Transverse colon (tissue), 4 donors: Measurements from ENCODE around the gene PIK3CD. TPM values are rescaled to one million over a fixed set of nuclear protein-coding genes. Genes with fewer than 3 reads are reported as not detected.

Experiments
- DNase-seq: peaks from one replicate; pipeline ENCODE4 v3.0.0-alpha.2; 2019
- H3K27ac ChIP-seq, 4 donors: fragments of 200-600 bp; sonication (generic); 2 replicates each; pipeline ENCODE4 v1.5.1; 2016 to 2018; ENCODE audit warnings: inconsistent platforms in 4 of 4
- H3K27me3 ChIP-seq: fragments of 200-600 bp; sonication (generic); 2 replicates; pipeline ENCODE4 v1.5.1; 2017; ENCODE audit warnings: inconsistent platforms
- H3K36me3 ChIP-seq, 4 donors: fragments of 200-600 bp; sonication (generic); 2 replicates each; pipeline ENCODE4 v1.5.1; 2017 to 2019; ENCODE audit warnings: inconsistent platforms in 4 of 4
- H3K4me1 ChIP-seq, 4 donors: fragments of 200-600 bp; sonication (generic); 2 replicates each; pipeline ENCODE4 v1.5.1; 2017 to 2020; ENCODE audit warnings: inconsistent platforms in 4 of 4
- H3K4me3 ChIP-seq, 4 donors: fragments of 200-600 bp; sonication (generic); 1 replicate in 1 of 4; 2 replicates in 3 of 4; pipeline versions ENCODE4 v1.5.1 to v1.6.1; 2017 to 2019; ENCODE audit warnings: inconsistent platforms in 4 of 4
- H3K9me3 ChIP-seq, 2 donors: fragments of 200-600 bp; sonication (generic); 2 replicates each; pipeline ENCODE4 v1.5.1; 2017 to 2019; ENCODE audit warnings: inconsistent platforms in 2 of 2
- CTCF ChIP-seq, 5 experiments: fragments of 200-600 bp in 3 of 5; fragments of 450-650 bp in 2 of 5; sonication (generic) in 3 of 5; IDR thresholded peaks; 1 replicate in 2 of 5; 2 replicates in 3 of 5; pipeline ENCODE4 v1.5.1; 2016 to 2017; ENCODE audit warnings: antibody characterized with exemption in 5 of 5, inconsistent platforms in 3 of 5, mild to moderate bottlenecking in 2 of 5, moderate library complexity in 1 of 5
- EP300 ChIP-seq: sonication (generic); formaldehyde crosslinking; IDR thresholded peaks from one replicate; pipeline ENCODE4 v1.6.1; 2017; ENCODE audit warnings: antibody characterized with exemption, low read depth
- POLR2A ChIP-seq: fragments of 450-650 bp; IDR thresholded peaks from one replicate; pipeline ENCODE4 v1.6.1; 2016; ENCODE audit warnings: antibody characterized with exemption, mild to moderate bottlenecking, moderate library complexity
- POLR2AphosphoS5 ChIP-seq, 3 donors: sonication (generic); formaldehyde crosslinking; IDR thresholded peaks; one replicate each; pipeline ENCODE4 v1.6.1; 2016; ENCODE audit warnings: antibody characterized with exemption in 3 of 3
- WGBS, 2 donors: methylation state at CpG; one replicate each; pipeline ENCODE4 v1.1.5; 2018; ENCODE audit warnings: low coverage in 1 of 2; 5-methylcytosine and 5-hydroxymethylcytosine counted together
- in situ Hi-C, 4 donors: fragments of 200-750 bp; cut with MboI; loops; one replicate each; pipeline versions ENCODE4 v1.15.0 to v1.15.1; 2017; ENCODE audit warnings: low sequenced_read_pairs in 3 of 4, low pct_ligation_motif_present in 1 of 4, low pct_unique_long_range_greater_than_20kb in 1 of 4
- intact Hi-C: fragments of 100-400 bp; cut with DNase I; formaldehyde crosslinking; loops from one replicate; pipeline ENCODE4 v1.15.1; 2023; ENCODE audit warnings: low total_unique reads
- total RNA-seq, 4 donors: library from RNA; depleted of rRNA; stranded (reverse); fragments of >200 nt; gene quantifications; one replicate each; pipeline ENCODE4 v1.1.0, GENCODE V29; 2016

The PIK3CD gene
- total RNA-seq, 4 donors from 2014 or later: 0.20 to 6.7 (median 4.1) TPM

GRCh38 chr1:9615316-9616063 is 36.0 kb upstream of the PIK3CD start:
- DNase-seq: peak; percentile 37
- no peak overlapping the region for H3K27ac ChIP-seq
- H3K9me3 ChIP-seq: no peaks in the 10 kb centered on the region
- TF ChIP-seq EP300 (no peak), CTCF (IDR thresholded peaks at IDR 0.05) (peak; percentile 29 to 44 (median 41))
- in situ Hi-C loops: no loop called here
- no peaks in the 10 kb centered on the region for H3K36me3 ChIP-seq
- H3K4me3 ChIP-seq: no peak overlapping the region
- peaks cover 27% of the 10 kb centered on the region for H3K27me3 ChIP-seq
- intact Hi-C loops: no loop called here
- WGBS, 2 donors: 37 to 100% methylated on average over 1 to 10 of the region's 16 CpGs
- no peaks in the 10 kb centered on the region for H3K4me1 ChIP-seq

- in situ Hi-C loops: no loop called here
- Histone ChIP-seq H3K27me3 (peaks cover 27% of the 10 kb centered on the region), H3K4me1 (no peaks in the 10 kb centered on the region), H3K36me3 (no peaks in the 10 kb centered on the region), H3K4me3 (no peak overlapping the region), H3K9me3 (no peaks in the 10 kb centered on the region), H3K27ac (no peak overlapping the region)
- TF ChIP-seq EP300: no peak
- TF ChIP-seq POLR2A: no peak
- TF ChIP-seq POLR2AphosphoS5 (IDR thresholded peaks at IDR 0.05): no peak
- TF ChIP-seq CTCF (IDR thresholded peaks at IDR 0.05): no peak
- intact Hi-C loops: no loop called here
- WGBS, 2 donors: 73% methylated on average over 18 of the region's 18 CpGs; no CpG with 5 or more reads in 1 of the 2 donors
- no peak for DNase-seq
Observed at GRCh38 chr1:9618909-9619679, 32.4 kb upstream of the PIK3CD start.

GRCh38 chr1:9621032-9621431 is 30.5 kb upstream of the PIK3CD start:
- H3K36me3 ChIP-seq: no peaks in the 10 kb centered on the region
- in situ Hi-C loops: loop anchor here in 1 of 4 donors (10.0 kb wide), 1 partner anchor 244 kb away; no protein-coding TSS in a partner anchor

More at GRCh38 chr1:9621032-9621431, 30.5 kb upstream of the PIK3CD start:
- Histone ChIP-seq H3K27me3 (peaks cover 31% of the 10 kb centered on the region), H3K9me3 (no peaks in the 10 kb centered on the region), H3K4me3 (no peak overlapping the region), H3K27ac (no peak overlapping the region), H3K4me1 (peaks cover 0 to under 1% (median 0%) of the 10 kb centered on the region in 4 donors)
- TF ChIP-seq POLR2AphosphoS5 (IDR thresholded peaks at IDR 0.05) (no peak), CTCF (IDR thresholded peaks at IDR 0.05) (no peak), POLR2A (no peak), EP300 (no peak)
- no peak for DNase-seq
- intact Hi-C loops: no loop called here
